Panc1 (cell line): Measurements from ENCODE around the gene TRIM8. TPM values are rescaled to one million over a fixed set of nuclear protein-coding genes. Genes with fewer than 3 reads are reported as not detected.

Experiments used
- ATAC-seq: fragments of 200-7000 bp; cut with Tn5 transposase; 2 replicates; pipeline ENCODE4 v1.9.1; 2020; ENCODE audit warnings: mild to moderate bottlenecking, moderate library complexity
- BruUV-seq: library from RNA; stranded (reverse); fragments of 400-500 nt; replicated peaks from 2 replicates; lab custom pipeline; 2021; lab: Mats Ljungman, UMichigan
- CTCF ChIA-PET: fragments of 300-600 bp; sonication (Branson Sonifier 250); formaldehyde crosslinking; loops from one replicate; lab custom pipeline; 2022; ENCODE audit warnings: antibody characterized with exemption; lab: Charles Lee
- POLR2A ChIA-PET: fragments of 300-600 bp; sonication (Branson Sonifier 250); formaldehyde crosslinking; loops from one replicate; lab custom pipeline; 2022; ENCODE audit warnings: antibody characterized with exemption; lab: Charles Lee
- DNase-seq: peaks from one replicate; pipeline ENCODE4 v3.0.0-alpha.2; 2010; ENCODE audit warnings: low read depth, low spot score
- H3K27ac ChIP-seq: 2 replicates; pipeline ENCODE4 v1.5.1; 2011; ENCODE audit warnings: mild to moderate bottlenecking, low read length, inconsistent platforms
- H3K27me3 ChIP-seq: fragments of 200-500 bp; sonication (Bioruptor generic); 2 replicates; pipeline ENCODE4 v1.6.0; 2014; ENCODE audit warnings: low read length, inconsistent platforms; ENCODE audit not compliant: control insufficient read depth, insufficient read depth
- H3K36me3 ChIP-seq: fragments of 200-500 bp; sonication (Bioruptor generic); 2 replicates; pipeline ENCODE4 v1.5.1; 2014; ENCODE audit warnings: inconsistent platforms, mild to moderate bottlenecking, low read length, moderate library complexity; ENCODE audit not compliant: control insufficient read depth, insufficient read depth
- H3K4me1 ChIP-seq: 2 replicates; pipeline ENCODE4 v1.5.1; 2011; ENCODE audit warnings: inconsistent platforms, mild to moderate bottlenecking, low read length, moderate library complexity; ENCODE audit not compliant: control insufficient read depth, insufficient read depth
- H3K4me3 ChIP-seq, 2 experiments: 2 replicates each; pipeline ENCODE4 v1.5.1; 2011 to 2012; ENCODE audit warnings: low read depth in 2 of 2, low read length in 2 of 2, mild to moderate bottlenecking in 2 of 2, inconsistent platforms in 1 of 2, moderate library complexity in 1 of 2
- H3K9me3 ChIP-seq: fragments of 200-500 bp; sonication (Bioruptor generic); 2 replicates; pipeline ENCODE4 v1.5.1; 2014; ENCODE audit warnings: low read depth, mild to moderate bottlenecking, inconsistent platforms, low read length, moderate library complexity; ENCODE audit not compliant: control insufficient read depth, insufficient read depth
- CTCF ChIP-seq: fragments of 450-650 bp; IDR thresholded peaks from 2 replicates; pipeline ENCODE4 v1.5.1; 2017; ENCODE audit warnings: mild to moderate bottlenecking
- POLR2AphosphoS5 ChIP-seq: IDR thresholded peaks from 2 replicates; pipeline ENCODE4 v1.6.1; 2012; ENCODE audit warnings: mild to moderate bottlenecking, low read depth, low read length, moderate library complexity
- REST ChIP-seq, 2 experiments: IDR thresholded peaks; 2 replicates each; pipeline ENCODE4 v1.6.1; 2011 to 2012; ENCODE audit warnings: low read depth in 2 of 2, control low read depth in 1 of 2, low read length in 1 of 2, mild to moderate bottlenecking in 1 of 2, moderate library complexity in 1 of 2; ENCODE audit not compliant: insufficient read depth in 1 of 2
- SIN3A ChIP-seq: IDR thresholded peaks from 2 replicates; pipeline ENCODE4 v1.6.1; 2012; ENCODE audit warnings: low read depth, mild to moderate bottlenecking, low read length, moderate library complexity, borderline replicate concordance; ENCODE audit not compliant: insufficient read depth
- TCF7L2 ChIP-seq: IDR thresholded peaks from 2 replicates; pipeline ENCODE4 v1.6.1; 2011; ENCODE audit warnings: mild to moderate bottlenecking, low read depth, low read length, inconsistent platforms
- in situ Hi-C: cut with HindIII; loops from 2 replicates; pipeline ENCODE4 v1.10.0; 2016; ENCODE audit warnings: low sequenced_read_pairs, low pct_unique_long_range_greater_than_20kb
- intact Hi-C: fragments of 100-400 bp; cut with micrococcal nuclease; formaldehyde crosslinking; loops from one replicate; pipeline ENCODE4 v1.10.0; 2022; ENCODE audit not compliant: unreplicated experiment
- total RNA-seq: library from RNA; stranded (reverse); gene quantifications from one replicate; pipeline ENCODE4 v1.2.1, GENCODE V29; 2021; ENCODE audit not compliant: unreplicated experiment

TRIM8 gene
- total RNA-seq, 1 experiment from 2014 or later: 54.4 TPM

DNA sequence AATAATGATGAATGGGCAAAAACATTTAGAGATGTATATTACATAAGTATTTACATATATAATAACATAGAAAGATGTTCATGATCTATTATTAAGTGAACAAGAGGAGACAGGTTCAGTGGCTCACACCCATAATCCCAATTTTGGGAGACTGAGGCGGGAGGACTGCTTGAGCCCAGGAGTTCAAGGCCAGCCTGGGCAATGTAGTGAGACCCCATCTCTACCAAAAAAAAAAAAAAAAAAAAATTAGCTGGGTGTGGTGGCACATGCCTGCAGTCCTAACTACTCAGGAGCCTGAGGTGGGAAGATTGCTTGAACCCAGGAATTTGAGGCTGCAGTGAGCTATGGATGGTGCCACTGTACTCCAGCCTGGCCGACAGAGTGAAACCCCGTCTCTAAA, 57.5 kb downstream of the TRIM8 start:
- H3K27me3 ChIP-seq: no peaks in the 10 kb centered on the region
- in situ Hi-C loops (no loop called here), intact Hi-C loops (no loop called here)
- no peak overlapping the region for H3K4me3 ChIP-seq
- H3K36me3 ChIP-seq: peaks cover 12% of the 10 kb centered on the region
- H3K4me1 ChIP-seq: no peaks in the 10 kb centered on the region; the same call in 1 of the 2 replicates
- BruUV-seq: no TSS peak
- ATAC-seq: no peak
- H3K27ac ChIP-seq: no peak overlapping the region
- H3K9me3 ChIP-seq: no peaks in the 10 kb centered on the region
- TF ChIP-seq TCF7L2 (no peak), POLR2AphosphoS5 (no peak), REST (IDR thresholded peaks at IDR 0.05; ENCODE audit: insufficient read depth in 1 of 2, low read depth in 2 of 2, low read length in 1 of 2) (no peak)
- ChIA-PET POLR2A (no interaction called here), CTCF (no interaction called here)
- DNase-seq: no peak

GRCh38 chr10:102702742-102703141, 58.5 kb downstream of the TRIM8 start:
- H3K4me1 ChIP-seq: no peaks in the 10 kb centered on the region; the same call in 1 of the 2 replicates
- intact Hi-C loops (no loop called here), in situ Hi-C loops (no loop called here)
- DNase-seq (no peak), ATAC-seq (no peak)
- H3K27me3 ChIP-seq: no peaks in the 10 kb centered on the region
- TF ChIP-seq POLR2AphosphoS5: no peak
- no peak for TF ChIP-seq SIN3A
- no peak for TF ChIP-seq TCF7L2
- no peak for TF ChIP-seq CTCF
- TF ChIP-seq REST (IDR thresholded peaks at IDR 0.05; ENCODE audit: insufficient read depth in 1 of 2, low read depth in 2 of 2, low read length in 1 of 2): no peak
- H3K27ac ChIP-seq: no peak overlapping the region
- CTCF ChIA-PET: interaction anchor here (0.7 kb wide), 2 partner anchors 11 to 376 kb away, joined by 6 to 7 read pairs; no protein-coding TSS in a partner anchor
- H3K9me3 ChIP-seq: no peaks in the 10 kb centered on the region
- H3K36me3 ChIP-seq: peaks cover 12% of the 10 kb centered on the region
- POLR2A ChIA-PET: interaction anchor here (0.7 kb wide), 1 partner anchor 491 kb away, joined by 3 read pairs; no protein-coding TSS in a partner anchor
- no TSS peak for BruUV-seq
- H3K4me3 ChIP-seq: no peak overlapping the region
